CD4-positive, alpha-beta memory T cell (primary cell): ENCODE measurements around the gene GPC5. TPM values are rescaled to one million over a fixed set of nuclear protein-coding genes. Genes with fewer than 3 reads are reported as not detected.

Source experiments
- CTCF ChIA-PET: fragments of 350-600 bp; sonication (Branson Sonifier 250); formaldehyde crosslinking; loops from one replicate; lab custom pipeline; 2021; ENCODE audit warnings: inconsistent platforms; ENCODE audit not compliant: partially characterized antibody; lab: Charles Lee
- POLR2A ChIA-PET: fragments of 350-600 bp; sonication (Branson Sonifier 250); formaldehyde crosslinking; loops from one replicate; lab custom pipeline; 2021; ENCODE audit not compliant: partially characterized antibody; lab: Charles Lee
- DNase-seq, 5 donors: peaks; one replicate each; pipeline versions ENCODE4 v3.0.0 to v3.0.0-alpha.2; 2020 to 2022; ENCODE audit warnings: mixed read lengths in 1 of 5
- H3K27ac ChIP-seq: one replicate; pipeline ENCODE4 v1.7.0; 2013; ENCODE audit warnings: low read depth, low read length
- H3K27me3 ChIP-seq: 2 replicates; pipeline ENCODE4 v1.7.0; 2013; ENCODE audit warnings: mild to moderate bottlenecking, low read length, moderate library complexity; ENCODE audit not compliant: insufficient read depth
- H3K36me3 ChIP-seq: 2 replicates; pipeline ENCODE4 v1.7.0; 2013; ENCODE audit warnings: mild to moderate bottlenecking, low read length, moderate library complexity; ENCODE audit not compliant: insufficient read depth
- H3K4me1 ChIP-seq: 2 replicates; pipeline ENCODE4 v1.7.0; 2013; ENCODE audit warnings: mild to moderate bottlenecking, low read length, moderate library complexity; ENCODE audit not compliant: insufficient read depth
- H3K4me3 ChIP-seq, 2 donors: one replicate each; pipeline ENCODE4 v1.7.0; 2013; ENCODE audit warnings: low read length in 2 of 2, mild to moderate bottlenecking in 1 of 2
- H3K9me3 ChIP-seq, 2 donors: one replicate each; pipeline ENCODE4 v1.7.0; 2013; ENCODE audit warnings: low read length in 2 of 2, control low read depth in 1 of 2; ENCODE audit not compliant: control insufficient read depth in 1 of 2
- H3K27ac Mint-ChIP-seq, 7 donors: one replicate each; pipeline ENCODE4 v1.8.0; 2020 to 2021; ENCODE audit warnings: mixed read lengths in 7 of 7, mild to moderate bottlenecking in 6 of 7, inconsistent platforms in 3 of 7, moderate library complexity in 3 of 7
- H3K27me3 Mint-ChIP-seq, 2 donors: one replicate each; pipeline ENCODE4 v1.8.0; 2020 to 2021; ENCODE audit warnings: mixed read lengths in 2 of 2
- H3K36me3 Mint-ChIP-seq, 2 donors: one replicate each; pipeline ENCODE4 v1.8.0; 2020 to 2021; ENCODE audit warnings: mixed read lengths in 2 of 2, inconsistent platforms in 1 of 2, mild to moderate bottlenecking in 1 of 2
- H3K4me1 Mint-ChIP-seq, 4 donors: one replicate each; pipeline ENCODE4 v1.8.0; 2020 to 2021; ENCODE audit warnings: mixed read lengths in 4 of 4, mild to moderate bottlenecking in 1 of 4
- H3K4me3 Mint-ChIP-seq, 8 donors: one replicate each; pipeline ENCODE4 v1.8.0; 2020 to 2021; ENCODE audit warnings: mixed read lengths in 8 of 8, mild to moderate bottlenecking in 7 of 8, moderate library complexity in 6 of 8, inconsistent platforms in 3 of 8
- H3K9me3 Mint-ChIP-seq, 8 donors: one replicate each; pipeline ENCODE4 v1.8.0; 2020 to 2021; ENCODE audit warnings: mixed read lengths in 8 of 8, mild to moderate bottlenecking in 5 of 8, inconsistent platforms in 3 of 8, moderate library complexity in 1 of 8
- intact Hi-C: fragments of 100-400 bp; cut with micrococcal nuclease; formaldehyde crosslinking; loops from one replicate; pipeline ENCODE4 v1.15.1; 2023
- polyA plus RNA-seq, 2 donors: library from polyadenylated mRNA; unstranded; fragments of 300-500 nt; fragmentation: Illumina TruSeq; gene quantifications; one replicate each; pipeline ENCODE4 v1.2.3, GENCODE V29; 2021
- total RNA-seq, 2 experiments: library from RNA; stranded (reverse); gene quantifications; one replicate each; pipeline ENCODE4 v1.2.3, GENCODE V29; 2021

GPC5 gene
- total and polyA plus RNA-seq, 4 experiments from 2014 or later, result 0.14 TPM; not detected in 3

GRCh38 chr13:91986761-91987483 is 588.5 kb downstream of the GPC5 start:
- Mint-ChIP-seq H3K4me3 (no peak overlapping the region), H3K27ac (no peak overlapping the region), H3K27me3 (no peaks in the 10 kb centered on the region), H3K36me3 (no peaks in the 10 kb centered on the region), H3K4me1 (no peaks in the 10 kb centered on the region), H3K9me3 (peaks cover 0 to 3% (median 0%) of the 10 kb centered on the region in 8 donors)
- Histone ChIP-seq H3K27ac (no peak overlapping the region), H3K4me3 (no peak overlapping the region), H3K27me3 (no peaks in the 10 kb centered on the region), H3K4me1 (no peaks in the 10 kb centered on the region), H3K9me3 (no peaks in the 10 kb centered on the region), H3K36me3 (no peaks in the 10 kb centered on the region)
- CTCF ChIA-PET, result no interaction called here
- DNase-seq, result no peak
- intact Hi-C loops, result no loop called here
- POLR2A ChIA-PET, result no interaction called here

GRCh38 chr13:91988331-91988730 is 589.9 kb downstream of the GPC5 start:
- no peaks in the 10 kb centered on the region for H3K4me1 ChIP-seq
- H3K9me3 Mint-ChIP-seq, result peaks cover 0 to 3% (median 0%) of the 10 kb centered on the region in 8 donors
- H3K27me3 Mint-ChIP-seq, result no peaks in the 10 kb centered on the region
- no peaks in the 10 kb centered on the region for H3K36me3 Mint-ChIP-seq
- H3K4me3 ChIP-seq, result no peak overlapping the region
- CTCF ChIA-PET, result no interaction called here
- no peak overlapping the region for H3K4me3 Mint-ChIP-seq
- no peak overlapping the region for H3K27ac Mint-ChIP-seq
- H3K27me3 ChIP-seq, result no peaks in the 10 kb centered on the region
- POLR2A ChIA-PET, result no interaction called here
- H3K9me3 ChIP-seq, result no peaks in the 10 kb centered on the region
- H3K36me3 ChIP-seq, result no peaks in the 10 kb centered on the region
- intact Hi-C loops, result no loop called here
- no peak for DNase-seq
- H3K4me1 Mint-ChIP-seq, result no peaks in the 10 kb centered on the region
- no peak overlapping the region for H3K27ac ChIP-seq

- no peak for DNase-seq
- intact Hi-C loops, result no loop called here
- Histone ChIP-seq H3K36me3 (no peaks in the 10 kb centered on the region), H3K27me3 (no peaks in the 10 kb centered on the region), H3K4me3 (no peak overlapping the region), H3K27ac (no peak overlapping the region), H3K9me3 (no peaks in the 10 kb centered on the region), H3K4me1 (no peaks in the 10 kb centered on the region)
- H3K27ac Mint-ChIP-seq, result no peak overlapping the region
- H3K27me3 Mint-ChIP-seq, result no peaks in the 10 kb centered on the region
- ChIA-PET POLR2A (no interaction called here), CTCF (no interaction called here)
- no peak overlapping the region for H3K4me3 Mint-ChIP-seq
- H3K9me3 Mint-ChIP-seq, result peaks cover 0 to 8% (median 0%) of the 10 kb centered on the region in 8 donors
- no peaks in the 10 kb centered on the region for H3K4me1 Mint-ChIP-seq
- H3K36me3 Mint-ChIP-seq, result no peaks in the 10 kb centered on the region
Measured at GRCh38 chr13:92012787-92013186, 614.4 kb downstream of the GPC5 start.

- intact Hi-C loops, result no loop called here
- Histone ChIP-seq H3K36me3 (no peaks in the 10 kb centered on the region), H3K27me3 (no peaks in the 10 kb centered on the region), H3K9me3 (no peaks in the 10 kb centered on the region), H3K4me3 (no peak overlapping the region), H3K4me1 (no peaks in the 10 kb centered on the region), H3K27ac (no peak overlapping the region)
- H3K4me3 Mint-ChIP-seq, result no peak overlapping the region
- peaks cover 0 to 2% (median 0%) of the 10 kb centered on the region in 8 donors for H3K9me3 Mint-ChIP-seq
- no peaks in the 10 kb centered on the region for H3K4me1 Mint-ChIP-seq
- H3K27me3 Mint-ChIP-seq, result no peaks in the 10 kb centered on the region
- H3K36me3 Mint-ChIP-seq, result no peaks in the 10 kb centered on the region
- no peak overlapping the region for H3K27ac Mint-ChIP-seq
- ChIA-PET POLR2A (no interaction called here), CTCF (no interaction called here)
- DNase-seq, result no peak
Measured at GRCh38 chr13:92017737-92018136, 619.3 kb downstream of the GPC5 start.

GRCh38 chr13:92028695-92029094 is 630.3 kb downstream of the GPC5 start:
- no peaks in the 10 kb centered on the region for H3K27me3 ChIP-seq
- no peaks in the 10 kb centered on the region for H3K36me3 ChIP-seq
- Mint-ChIP-seq H3K4me1 (no peaks in the 10 kb centered on the region), H3K27me3 (no peaks in the 10 kb centered on the region), H3K36me3 (no peaks in the 10 kb centered on the region), H3K4me3 (no peak overlapping the region), H3K27ac (no peak overlapping the region), H3K9me3 (peaks cover 0 to 9% (median 6%) of the 10 kb centered on the region in 8 donors)
- no peak for DNase-seq
- no peak overlapping the region for H3K4me3 ChIP-seq
- no peaks in the 10 kb centered on the region for H3K4me1 ChIP-seq
- H3K27ac ChIP-seq, result no peak overlapping the region
- ChIA-PET POLR2A (no interaction called here), CTCF (no interaction called here)
- intact Hi-C loops, result no loop called here
- peaks cover 0 to 3% of the 10 kb centered on the region in 2 donors for H3K9me3 ChIP-seq

- no peak overlapping the region for H3K4me3 ChIP-seq
- no peaks in the 10 kb centered on the region for H3K27me3 Mint-ChIP-seq
- no peak overlapping the region for H3K27ac ChIP-seq
- H3K4me3 Mint-ChIP-seq, result no peak overlapping the region
- H3K9me3 ChIP-seq, result peaks cover 0 to 3% of the 10 kb centered on the region in 2 donors
- no peaks in the 10 kb centered on the region for H3K4me1 Mint-ChIP-seq
- POLR2A ChIA-PET, result no interaction called here
- H3K36me3 Mint-ChIP-seq, result no peaks in the 10 kb centered on the region
- intact Hi-C loops, result no loop called here
- no peaks in the 10 kb centered on the region for H3K36me3 ChIP-seq
- no peaks in the 10 kb centered on the region for H3K27me3 ChIP-seq
- DNase-seq, result no peak
- H3K9me3 Mint-ChIP-seq, result peaks cover 0 to 7% (median 5%) of the 10 kb centered on the region in 8 donors
- H3K27ac Mint-ChIP-seq, result no peak overlapping the region
- H3K4me1 ChIP-seq, result no peaks in the 10 kb centered on the region
- CTCF ChIA-PET, result no interaction called here
Measured at GRCh38 chr13:92029641-92030040, 631.2 kb downstream of the GPC5 start.

- Histone ChIP-seq H3K4me1 (no peaks in the 10 kb centered on the region), H3K4me3 (no peak overlapping the region), H3K9me3 (no peaks in the 10 kb centered on the region), H3K36me3 (no peaks in the 10 kb centered on the region), H3K27me3 (no peaks in the 10 kb centered on the region), H3K27ac (no peak overlapping the region)
- H3K4me1 Mint-ChIP-seq, result no peaks in the 10 kb centered on the region
- H3K4me3 Mint-ChIP-seq, result no peak overlapping the region
- POLR2A ChIA-PET, result no interaction called here
- DNase-seq, result no peak
- intact Hi-C loops, result no loop called here
- H3K27ac Mint-ChIP-seq, result no peak overlapping the region
- CTCF ChIA-PET, result no interaction called here
- H3K27me3 Mint-ChIP-seq, result no peaks in the 10 kb centered on the region
- H3K36me3 Mint-ChIP-seq, result no peaks in the 10 kb centered on the region
- H3K9me3 Mint-ChIP-seq, result peaks cover 0 to 4% (median 2%) of the 10 kb centered on the region in 8 donors
Measured at GRCh38 chr13:92038905-92039304, 640.5 kb downstream of the GPC5 start.
